ENCODE measurements around the gene PTPRM.

GRCh38 chr18:7601246-7601615 is 34.1 kb downstream of the PTPRM start:
- TF ChIP-seq CTCF (IDR thresholded peaks at IDR 0.05): no peak
- TF ChIP-seq POLR2A (IDR thresholded peaks at IDR 0.05): no peak
